ENCODE measurements around the gene EVL.

The EVL gene

DNA sequence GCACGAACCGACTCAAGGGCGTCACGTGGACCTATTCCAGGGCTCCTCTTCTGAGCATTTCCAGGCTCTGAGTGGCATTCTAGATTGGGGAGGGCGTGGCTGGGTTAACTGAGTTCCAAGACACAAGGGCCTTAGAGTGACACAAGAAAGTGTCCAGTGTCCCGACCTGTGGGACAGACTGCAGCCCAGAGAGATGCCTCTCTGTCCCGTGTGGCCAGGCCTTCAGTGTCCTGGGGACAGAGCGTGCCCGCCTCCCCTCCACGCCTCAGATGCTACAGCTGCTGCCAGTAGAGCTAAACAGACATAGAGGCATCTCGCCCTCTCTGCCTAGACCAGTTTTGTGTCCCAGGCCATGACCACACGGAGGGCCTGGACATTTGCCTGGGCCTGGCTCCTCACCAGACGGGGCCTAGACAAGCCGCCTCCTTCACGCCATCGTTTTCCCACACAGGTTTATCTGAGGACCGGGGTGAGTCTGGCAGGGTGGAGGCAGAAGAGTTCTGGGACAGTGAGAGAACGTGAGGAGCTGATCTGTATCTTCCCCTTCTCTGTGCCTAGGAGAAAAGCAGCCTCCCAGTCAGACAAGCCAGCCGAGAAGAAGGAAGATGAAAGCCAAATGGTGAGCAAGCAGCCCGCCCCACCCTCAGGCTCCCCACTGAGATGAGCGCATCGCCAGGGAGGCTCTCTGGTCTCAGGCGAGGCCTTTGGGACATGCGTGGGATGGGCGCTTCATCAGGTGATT lies 67.1 kb downstream of the EVL start:
- no peak for DNase-seq

- no peak for DNase-seq
These were observed 67.8 kb downstream of the EVL start for GRCh38 chr14:100132903-100133510.

DNA sequence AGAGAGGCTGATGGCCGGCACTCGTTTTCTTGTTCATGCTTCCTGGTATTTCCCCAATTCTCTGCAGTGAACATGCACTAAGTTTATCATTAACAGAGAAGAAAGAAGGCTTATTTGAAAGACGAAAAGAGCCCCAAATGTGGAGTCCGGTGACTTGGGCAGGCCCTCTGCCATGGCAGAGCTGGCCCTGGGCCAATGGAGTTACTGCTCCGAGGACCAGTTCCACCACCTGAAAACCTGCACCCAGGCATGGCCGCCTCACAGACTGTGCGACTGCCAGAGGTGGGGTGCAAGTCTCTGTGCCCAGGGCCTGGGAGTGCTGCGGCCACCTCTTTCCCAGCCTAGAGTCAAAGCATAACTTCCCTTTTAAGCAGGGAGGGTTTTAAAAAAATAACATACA lies 69.4 kb downstream of the EVL start:
- DNase-seq: no peak

GRCh38 chr14:100135073-100135472 lies 69.9 kb downstream of the EVL start:
- DNase-seq: no peak

DNA sequence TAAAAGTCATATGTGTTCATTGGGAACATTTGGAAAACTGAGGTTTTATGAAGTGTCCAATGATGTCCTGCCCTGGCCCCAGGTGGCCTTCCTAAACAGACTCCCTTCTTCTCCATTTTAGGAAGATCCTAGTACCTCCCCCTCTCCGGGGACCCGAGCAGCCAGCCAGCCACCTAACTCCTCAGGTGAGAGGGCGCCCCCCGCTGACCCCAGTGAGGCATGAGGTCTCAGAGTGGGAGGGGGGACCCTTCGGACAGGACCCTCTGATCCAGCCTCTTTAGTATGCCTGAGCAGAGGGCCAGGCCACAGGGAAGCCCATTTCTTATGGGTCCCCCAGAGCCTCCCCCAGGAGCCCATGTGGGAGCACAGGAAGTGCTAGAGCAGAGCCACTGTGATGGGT lies 70.6 kb downstream of the EVL start:
- DNase-seq: no peak

DNA sequence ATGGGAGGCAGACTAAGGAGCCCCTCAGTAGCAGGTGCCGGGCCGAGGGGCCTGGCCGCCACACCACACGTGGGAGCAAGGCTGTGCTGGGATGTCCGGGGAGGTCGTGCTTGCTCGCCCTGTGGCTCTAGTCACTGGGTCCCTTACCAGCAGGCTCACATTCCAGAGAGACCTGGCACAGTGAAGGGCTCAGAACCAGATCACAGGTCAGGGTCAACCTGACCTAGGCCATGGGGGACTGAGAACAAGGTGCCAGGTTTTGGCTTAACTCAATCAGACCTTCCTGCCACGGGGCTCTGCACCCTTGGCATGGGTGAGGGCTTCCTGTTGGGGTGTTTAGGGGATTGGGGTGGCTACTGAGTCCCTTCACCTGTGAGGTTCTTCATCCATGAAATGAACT lies 72.0 kb downstream of the EVL start:
- DNase-seq: no peak

- no peak for DNase-seq
These were observed 73.0 kb downstream of the EVL start for GRCh38 chr14:100138082-100138787.

GRCh38 chr14:100138955-100139354 lies 73.7 kb downstream of the EVL start:
- no peak for DNase-seq

GRCh38 chr14:100140452-100141078 lies 75.3 kb downstream of the EVL start:
- no peak for DNase-seq

GRCh38 chr14:100141098-100141497 lies 75.9 kb downstream of the EVL start:
- no peak for DNase-seq

DNA sequence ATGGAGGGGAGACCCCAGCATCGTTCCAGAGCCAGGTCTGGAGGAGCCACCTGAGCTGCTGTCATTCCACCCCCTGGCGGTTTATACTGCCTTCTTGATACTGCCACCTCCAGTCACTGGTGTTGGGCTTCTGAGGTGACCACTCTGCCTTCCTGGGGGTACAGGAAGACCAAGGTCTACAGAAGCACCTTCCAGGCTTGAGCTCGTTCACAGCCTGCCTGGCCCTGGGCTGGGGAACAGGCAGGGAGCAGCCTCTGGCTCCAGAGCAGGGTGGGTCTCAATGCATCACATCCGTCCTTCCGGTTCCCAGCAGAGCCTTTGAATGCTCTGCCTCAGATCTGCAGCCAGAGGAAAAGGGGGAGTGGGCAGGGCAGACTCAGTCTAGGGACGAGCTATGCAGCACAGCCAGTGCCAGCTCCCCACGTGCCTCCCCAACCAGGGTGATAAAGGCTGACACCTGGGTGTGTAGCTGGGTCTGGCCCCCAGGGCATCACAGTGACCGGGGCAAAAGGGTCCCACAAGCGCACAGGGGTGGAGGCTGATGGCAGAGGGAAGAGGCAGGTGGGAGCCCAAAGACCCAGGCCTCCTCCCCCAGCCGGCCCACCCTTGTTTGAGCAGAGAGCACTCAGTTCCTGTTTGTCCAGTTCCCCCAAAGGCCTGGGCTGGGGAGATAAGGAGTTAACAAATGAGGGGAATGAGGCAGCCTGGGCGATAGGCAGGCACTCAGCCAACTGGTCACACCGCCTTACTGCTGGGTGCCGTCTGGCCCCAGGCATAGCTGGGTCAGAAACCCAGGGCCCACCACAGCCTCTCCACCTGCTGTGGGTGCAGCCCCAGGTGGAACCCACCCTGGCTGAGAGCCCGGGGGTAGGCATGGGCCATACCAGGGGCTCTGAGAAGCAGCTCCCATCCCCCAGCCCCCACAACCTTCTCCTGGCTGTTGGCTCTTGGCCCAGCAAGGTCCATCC lies 77.1 kb downstream of the EVL start:
- no peak for DNase-seq

DNA sequence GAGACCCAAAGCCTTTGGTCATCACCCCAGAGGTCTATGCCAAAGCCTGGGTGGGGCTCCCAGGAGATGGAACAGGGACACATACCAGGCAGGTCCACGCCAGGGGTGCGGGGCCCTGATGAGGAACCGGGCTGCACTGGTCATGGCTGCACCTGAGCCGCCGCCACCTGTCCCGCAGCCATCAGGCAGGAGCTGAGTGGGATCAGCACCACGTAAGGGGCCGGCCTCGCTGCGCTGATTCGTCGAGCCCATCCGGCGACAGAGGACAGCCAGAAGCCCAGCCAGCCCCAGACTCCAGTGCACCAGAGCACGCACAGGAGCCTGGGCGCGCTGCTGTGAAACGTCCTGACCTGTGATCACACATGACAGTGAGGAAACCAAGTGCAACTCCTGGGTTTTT lies 78.3 kb downstream of the EVL start:
- DNase-seq: no peak

DNA sequence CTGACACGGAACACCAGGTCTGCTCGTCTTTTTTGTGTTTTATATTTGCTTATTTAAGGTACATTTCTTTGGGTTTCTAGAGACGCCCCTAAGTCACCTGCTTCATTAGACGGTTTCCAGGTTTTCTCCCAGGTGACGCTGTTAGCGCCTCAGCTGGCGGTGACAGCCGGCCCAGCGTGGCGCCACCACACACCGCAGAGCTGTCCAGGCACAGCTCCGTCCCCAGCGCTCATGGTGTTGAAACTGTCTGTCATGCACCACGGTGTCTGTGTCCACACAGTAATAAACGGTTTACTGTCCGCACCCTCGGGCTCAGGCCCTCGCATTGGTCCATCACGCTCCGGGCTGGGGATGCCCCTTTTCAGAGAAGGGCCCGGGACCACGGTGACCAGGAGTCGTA lies 78.7 kb downstream of the EVL start:
- no peak for DNase-seq

DNA sequence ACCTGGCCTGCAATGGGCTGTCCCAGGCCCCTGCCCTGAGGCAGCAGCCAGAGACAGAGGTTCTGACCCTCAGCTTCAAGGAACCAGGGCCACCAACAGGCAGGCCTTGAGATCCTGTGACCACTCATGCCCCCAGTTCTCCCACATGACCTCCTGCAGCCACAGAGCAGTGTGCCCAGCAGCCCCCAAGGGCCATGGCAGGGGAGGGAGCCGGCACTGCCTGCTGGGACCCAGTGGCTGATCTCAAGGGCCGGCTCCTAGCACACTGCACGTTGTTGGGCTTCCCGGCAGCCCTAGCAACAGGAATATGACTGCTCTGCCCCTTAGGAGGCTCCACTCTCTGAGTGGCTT lies 79.4 kb downstream of the EVL start:
- no peak for DNase-seq

- DNase-seq: no peak
These were observed 79.9 kb downstream of the EVL start for GRCh38 chr14:100144996-100145646.

DNA sequence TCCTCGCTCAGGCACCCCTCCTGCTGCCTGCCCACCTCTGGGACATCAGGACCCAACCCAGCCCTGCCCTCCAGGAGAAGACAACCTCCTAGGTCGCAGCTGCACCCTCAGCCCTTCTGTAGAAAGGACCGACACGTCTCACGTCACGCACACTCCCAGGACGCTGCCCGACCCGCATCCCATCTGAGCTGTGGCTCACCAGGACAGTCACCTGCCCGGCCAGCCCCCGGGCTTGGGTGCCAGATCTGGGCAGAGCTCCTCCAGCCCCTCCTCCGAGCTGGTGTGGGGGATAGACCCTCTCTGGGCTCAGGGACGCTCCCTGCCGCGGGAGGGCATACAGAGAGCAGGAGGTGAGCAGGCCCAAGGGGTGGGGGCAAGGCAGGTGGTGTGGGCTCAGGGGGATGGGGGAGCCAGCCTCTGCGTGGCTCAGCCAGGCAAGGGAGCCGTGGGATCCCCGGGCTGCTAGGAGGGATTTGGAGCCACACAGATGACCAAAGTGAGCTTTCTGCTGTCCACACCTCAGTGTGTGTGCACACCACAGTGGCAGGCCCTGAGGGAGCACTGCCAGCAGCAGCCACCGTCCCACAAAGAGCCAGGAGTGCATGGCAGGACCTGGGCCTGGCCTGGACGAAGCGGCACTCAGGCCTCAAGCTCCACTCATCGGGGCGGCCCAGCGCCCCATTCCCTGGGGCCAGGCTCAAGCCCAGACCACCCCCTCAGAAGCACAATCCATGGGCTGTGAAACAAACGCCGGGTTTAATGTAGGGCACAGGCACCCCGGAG lies 80.7 kb downstream of the EVL start:
- DNase-seq: no peak

- DNase-seq: peak; percentile 19
These were observed 81.4 kb downstream of the EVL start for GRCh38 chr14:100146531-100147091.

- DNase-seq: peak; percentile 59
These were observed 82.0 kb downstream of the EVL start for GRCh38 chr14:100147181-100147631.

DNA sequence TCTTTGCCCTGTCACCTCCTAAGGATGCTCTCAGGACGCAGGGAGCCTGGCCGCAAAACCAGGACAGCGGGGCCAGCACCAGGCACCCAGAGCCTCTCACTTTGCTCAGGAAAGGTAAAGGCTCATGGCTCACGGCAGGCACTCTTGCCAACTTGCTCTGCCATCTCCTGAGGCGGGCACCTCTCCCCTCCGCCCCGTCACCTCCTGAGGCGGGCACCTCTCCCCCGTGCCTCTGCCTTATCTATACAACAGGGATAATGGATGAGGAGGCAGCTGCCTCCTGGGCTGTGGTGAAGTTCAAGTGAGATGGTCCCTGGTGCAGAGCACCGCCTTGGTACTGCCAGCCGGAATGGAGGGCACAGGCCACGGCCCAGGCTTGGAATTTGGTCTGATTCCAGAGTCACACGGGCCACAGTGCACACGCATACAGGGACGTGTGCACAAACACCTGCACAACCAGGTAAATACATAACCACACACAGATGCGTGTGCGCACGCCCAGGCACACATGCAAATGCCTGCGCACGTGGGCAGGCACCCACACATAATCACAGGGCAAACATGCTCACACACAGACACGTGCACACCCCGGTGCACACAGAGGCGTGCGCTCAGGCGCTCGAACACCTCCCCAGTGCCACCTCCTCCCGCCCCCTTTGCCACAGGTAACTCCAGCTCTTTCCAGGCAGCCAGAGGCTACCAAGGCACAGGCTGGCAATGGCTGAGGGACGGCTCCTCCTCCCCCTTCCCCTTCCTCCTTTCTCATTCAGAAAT lies 82.7 kb downstream of the EVL start:
- DNase-seq: no peak
